ENCODE measurements around the gene RAB6B.

RAB6B gene

GRCh38 chr3:133820129-133820528, 75.6 kb downstream of the RAB6B start:
- no peak for TF ChIP-seq CTCF (IDR thresholded peaks at IDR 0.05; ENCODE audit: control extremely low read depth, extremely low read depth, low read depth, missing control alignments)
- ChIA-PET CTCF (interaction anchor here (1.0 to 1.4 kb wide), 4 partner anchors 16 to 110 kb away, joined by 3 to 4 read pairs (median 4); no protein-coding TSS in a partner anchor), POLR2A (no interaction called here)
- no peak for DNase-seq (ENCODE audit: extremely low spot score)

- no peak for DNase-seq (ENCODE audit: extremely low spot score)
- no peak for TF ChIP-seq CTCF (IDR thresholded peaks at IDR 0.05; ENCODE audit: control extremely low read depth, extremely low read depth, low read depth, missing control alignments)
- ChIA-PET CTCF (no interaction called here), POLR2A (interaction anchor here (0.5 kb wide), 1 partner anchor 12 kb away, joined by 8 read pairs; no protein-coding TSS in a partner anchor)
Measured at GRCh38 chr3:133815386-133815785, 80.3 kb downstream of the RAB6B start.

GRCh38 chr3:133812872-133813271, 82.8 kb downstream of the RAB6B start:
- DNase-seq (ENCODE audit: extremely low spot score), result no peak
- CTCF ChIA-PET, result no interaction called here
- POLR2A ChIA-PET, result no interaction called here
- no peak for TF ChIP-seq CTCF (IDR thresholded peaks at IDR 0.05; ENCODE audit: control extremely low read depth, extremely low read depth, low read depth, missing control alignments)

GRCh38 chr3:133805702-133806475, 89.8 kb downstream of the RAB6B start, which contains the start of gene SRPRB:
SRPRB (plus strand) TSS chr3:133805815; CDS start chr3:133805849, 34 bp downstream.
- peak; percentile 98 for DNase-seq (ENCODE audit: extremely low spot score)
- ChIA-PET POLR2A (no interaction called here), CTCF (interaction anchor here (1.1 to 1.9 kb wide), 2 partner anchors 11 to 12 kb away, joined by 3 to 10 read pairs; no protein-coding TSS in a partner anchor)
- no peak for TF ChIP-seq CTCF (IDR thresholded peaks at IDR 0.05; ENCODE audit: control extremely low read depth, extremely low read depth, low read depth, missing control alignments)

GRCh38 chr3:133805384-133805701, 90.3 kb downstream of the RAB6B start:
- POLR2A ChIA-PET, result no interaction called here

GRCh38 chr3:133804896-133805295, 90.8 kb downstream of the RAB6B start:
- POLR2A ChIA-PET, result no interaction called here
- no peak for TF ChIP-seq CTCF (IDR thresholded peaks at IDR 0.05; ENCODE audit: control extremely low read depth, extremely low read depth, low read depth, missing control alignments)
- CTCF ChIA-PET, result interaction anchor here (2.8 kb wide), 1 partner anchor 13 kb away, joined by 10 read pairs; no protein-coding TSS in a partner anchor
- DNase-seq (ENCODE audit: extremely low spot score), result no peak

More at GRCh38 chr3:133805384-133805701, 90.3 kb downstream of the RAB6B start:
- no peak for TF ChIP-seq CTCF (IDR thresholded peaks at IDR 0.05; ENCODE audit: control extremely low read depth, extremely low read depth, low read depth, missing control alignments)
- CTCF ChIA-PET, result interaction anchor here (2.8 kb wide), 1 partner anchor 12 kb away, joined by 10 read pairs; no protein-coding TSS in a partner anchor
- no peak for DNase-seq (ENCODE audit: extremely low spot score)
